Islet of Langerhans (tissue), 1 donor: Measurements from ENCODE around the gene CFP.

Source experiments
- FAIRE-seq: peaks from one replicate; lab custom pipeline; 2011; peaks lifted over from hg19 to GRCh38; lab: Jason Lieb, UNC

CFP gene

DNA sequence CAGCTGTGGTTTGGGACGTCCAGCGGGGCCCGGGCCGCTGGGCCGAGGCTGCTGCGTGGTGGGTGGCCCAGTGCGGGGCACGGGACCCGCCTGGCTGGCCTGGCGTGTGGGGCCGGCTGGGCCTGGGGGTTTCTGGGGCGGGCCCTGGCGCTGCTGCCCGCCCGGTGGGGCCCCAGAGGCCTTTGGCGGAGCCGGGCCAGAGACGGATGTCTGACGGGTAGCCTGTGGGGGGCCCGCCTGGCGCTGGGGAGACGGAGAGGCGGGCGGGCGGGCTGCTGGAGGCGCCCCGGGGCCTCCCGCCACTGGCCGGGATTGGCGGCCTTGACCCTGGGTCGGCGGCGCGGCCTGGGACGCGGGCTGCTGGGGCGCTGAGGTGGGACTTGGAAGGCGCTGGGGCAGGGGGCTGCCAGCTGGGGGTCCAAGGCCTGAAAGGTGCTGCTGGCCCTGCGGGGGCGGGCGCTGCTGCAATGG, 55.6 kb downstream of the CFP start:
- FAIRE-seq = no peak

DNA sequence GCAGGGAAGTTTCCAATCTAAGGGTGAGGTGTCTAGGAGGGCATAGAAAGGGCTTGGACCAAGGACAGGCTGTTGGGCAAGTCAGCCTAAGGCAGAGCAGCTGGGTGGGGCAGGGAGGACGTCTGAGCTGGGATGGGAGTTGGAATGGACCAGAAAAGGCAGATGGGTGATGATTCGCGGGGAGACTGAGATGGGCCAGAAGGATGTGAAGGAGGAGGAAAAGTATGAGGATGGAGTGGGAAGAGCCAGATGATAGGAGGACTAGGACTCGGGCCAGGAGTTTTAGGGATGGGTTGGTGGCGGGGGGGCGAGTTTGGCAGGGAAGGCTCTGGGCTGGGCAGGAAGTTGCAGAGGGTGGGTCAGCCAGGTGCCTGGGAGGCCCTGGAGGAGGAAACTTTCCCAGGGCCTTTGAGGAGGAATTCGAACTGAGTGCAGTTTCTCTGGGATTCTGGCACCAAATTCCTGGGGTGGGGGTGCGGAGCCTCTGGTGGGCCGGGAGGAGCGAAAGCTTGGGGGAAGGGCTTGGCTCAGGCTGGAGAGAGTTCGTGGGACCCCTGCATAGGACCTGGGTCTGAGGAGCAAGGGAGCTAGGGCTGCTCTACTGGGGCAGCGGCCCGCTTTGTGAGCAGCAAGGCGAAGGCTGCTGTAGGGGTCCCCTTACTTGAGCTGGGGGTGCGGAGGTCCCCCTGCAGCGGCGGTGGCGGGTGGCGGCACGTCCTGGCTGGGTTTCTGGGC, 56.2 kb downstream of the CFP start:
- FAIRE-seq = no peak
